ENCODE results near the gene CR1L.
"Not testable (repeated sequence)": the region's sequence is repeated elsewhere in the genome, so short reads cannot be mapped to it uniquely, and the experiment has no call there.

The CR1L gene

DNA sequence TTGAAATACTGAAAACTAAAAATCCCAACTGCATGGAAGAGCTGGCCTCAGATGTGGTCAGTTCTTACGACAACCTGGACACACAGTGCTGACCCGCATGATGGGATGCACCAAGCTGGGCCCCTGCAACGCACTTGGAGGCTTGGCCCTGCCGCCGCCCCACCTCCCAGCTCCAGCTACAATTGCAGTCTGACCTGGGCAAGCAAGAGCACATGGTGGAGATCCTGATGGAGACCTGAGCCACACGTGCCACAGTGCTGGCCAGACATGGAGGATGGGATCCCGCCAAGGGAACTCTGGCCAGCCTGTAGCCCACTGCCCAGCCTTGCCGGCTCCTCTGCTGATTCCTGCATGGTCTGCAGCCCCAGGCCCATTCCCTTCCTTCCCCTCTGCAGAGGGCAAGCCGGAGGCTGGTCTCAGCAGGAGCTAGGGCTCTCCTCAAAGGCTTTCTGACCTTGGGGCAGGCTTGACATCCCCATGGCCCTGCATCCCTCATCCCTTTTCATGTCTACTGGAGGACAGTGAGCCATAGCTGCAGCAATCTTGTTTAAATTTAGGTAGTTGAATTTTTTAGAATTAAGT lies 14.1 kb downstream of the CR1L start:
- no peak for DNase-seq
- no peaks in the 10 kb centered on the region for H3K4me1 Mint-ChIP-seq

GRCh38 chr1:207659545-207660153 lies 14.7 kb downstream of the CR1L start:
- TF ChIP-seq CTCF (IDR thresholded peaks at IDR 0.05), result no peak
- no peak overlapping the region for H3K27ac Mint-ChIP-seq
- H3K27me3 Mint-ChIP-seq (ENCODE audit: low read depth, poor library complexity), result peaks cover 6% of the 10 kb centered on the region
- H3K4me3 Mint-ChIP-seq, result no peak overlapping the region
- no peak for DNase-seq
- peaks cover 25% of the 10 kb centered on the region for H3K9me3 Mint-ChIP-seq
- H3K36me3 Mint-ChIP-seq (ENCODE audit: low read depth), result peaks cover 9% of the 10 kb centered on the region
- no peaks in the 10 kb centered on the region for H3K4me1 Mint-ChIP-seq

More for the DNA sequence above, 14.1 kb downstream of the CR1L start:
- Mint-ChIP-seq H3K36me3 (ENCODE audit: low read depth) (peaks cover 5% of the 10 kb centered on the region), H3K27me3 (ENCODE audit: low read depth, poor library complexity) (peaks cover 6% of the 10 kb centered on the region), H3K9me3 (peaks cover 19% of the 10 kb centered on the region), H3K27ac (no peak overlapping the region), H3K4me3 (no peak overlapping the region)
- no peak for TF ChIP-seq CTCF (IDR thresholded peaks at IDR 0.05)

- not testable (repeated sequence) for H3K4me3 Mint-ChIP-seq; DNase-seq; H3K4me1 Mint-ChIP-seq; H3K36me3 Mint-ChIP-seq (ENCODE audit: low read depth); H3K27ac Mint-ChIP-seq
- Mint-ChIP-seq H3K27me3 (ENCODE audit: low read depth, poor library complexity) (peaks cover 11% of the 10 kb centered on the region), H3K9me3 (peaks cover 39% of the 10 kb centered on the region)
Measured at GRCh38 chr1:207661420-207661819, 16.5 kb downstream of the CR1L start.

DNA sequence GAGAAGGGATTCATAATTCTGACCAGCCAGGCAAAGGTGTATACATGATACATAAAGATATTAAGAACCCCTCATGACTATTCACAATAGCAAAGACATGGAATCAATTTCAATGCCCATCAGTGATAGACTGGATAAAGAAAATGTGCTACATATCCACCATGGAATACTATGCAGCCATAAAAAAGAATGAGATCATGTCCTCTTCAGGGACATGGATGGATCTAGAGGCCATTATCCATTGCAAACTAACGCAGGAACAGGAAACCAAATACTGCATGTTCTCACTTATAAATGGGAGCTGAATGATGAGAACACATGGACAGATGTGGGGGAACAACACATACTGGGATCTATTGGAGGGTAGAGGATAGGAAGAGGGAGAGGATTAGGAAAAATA lies 21.4 kb downstream of the CR1L start:
- Mint-ChIP-seq H3K27me3 (ENCODE audit: low read depth, poor library complexity) (peaks cover 50% of the 10 kb centered on the region), H3K9me3 (peaks cover 48% of the 10 kb centered on the region)

GRCh38 chr1:207669528-207670009 lies 24.6 kb downstream of the CR1L start:
- H3K36me3 Mint-ChIP-seq (ENCODE audit: low read depth), result peaks cover 2% of the 10 kb centered on the region
- peaks cover 59% of the 10 kb centered on the region for H3K27me3 Mint-ChIP-seq (ENCODE audit: low read depth, poor library complexity)
- H3K27ac Mint-ChIP-seq, result no peak overlapping the region

More for the DNA sequence above, 21.4 kb downstream of the CR1L start:
- DNase-seq, result no peak
- no peak overlapping the region for H3K27ac Mint-ChIP-seq
- H3K4me3 Mint-ChIP-seq, result no peak overlapping the region
- no peaks in the 10 kb centered on the region for H3K4me1 Mint-ChIP-seq
- peaks cover 10% of the 10 kb centered on the region for H3K36me3 Mint-ChIP-seq (ENCODE audit: low read depth)
- TF ChIP-seq CTCF (IDR thresholded peaks at IDR 0.05), result no peak

GRCh38 chr1:207670192-207670591 lies 25.3 kb downstream of the CR1L start:
- H3K27me3 Mint-ChIP-seq (ENCODE audit: low read depth, poor library complexity), result peaks cover 59% of the 10 kb centered on the region
- no peak for TF ChIP-seq CTCF (IDR thresholded peaks at IDR 0.05)
- H3K36me3 Mint-ChIP-seq (ENCODE audit: low read depth), result no peaks in the 10 kb centered on the region
- H3K4me3 Mint-ChIP-seq, result peak overlapping the region; percentile 60
- no peaks in the 10 kb centered on the region for H3K4me1 Mint-ChIP-seq
- no peak for DNase-seq
- peaks cover 21% of the 10 kb centered on the region for H3K9me3 Mint-ChIP-seq
- no peak overlapping the region for H3K27ac Mint-ChIP-seq

More at GRCh38 chr1:207669528-207670009, 24.6 kb downstream of the CR1L start:
- no peaks in the 10 kb centered on the region for H3K4me1 Mint-ChIP-seq
- no peak for TF ChIP-seq CTCF (IDR thresholded peaks at IDR 0.05)
- DNase-seq, result no peak
- peak overlapping the region; percentile 60 for H3K4me3 Mint-ChIP-seq
- H3K9me3 Mint-ChIP-seq, result peaks cover 23% of the 10 kb centered on the region
